ENCODE results near the gene FHAD1.

The FHAD1 gene

GRCh38 chr1:15344800-15345704, 98.0 kb downstream of the FHAD1 start:
- Histone ChIP-seq H3K4me1 (ENCODE audit: control insufficient read depth in 2 of 2, insufficient read depth in 1 of 2, low read depth in 1 of 2, low read length in 2 of 2) (peaks cover 0 to 2% of the 10 kb centered on the region in 2 donors), H3K27me3 (ENCODE audit: control insufficient read depth in 3 of 3, insufficient read depth in 3 of 3, low read depth in 1 of 3, low read length in 3 of 3) (peaks cover 0 to 3% (median 0%) of the 10 kb centered on the region in 3 experiments), H3K9me3 (replicated peaks in 1 of 2; ENCODE audit: control insufficient read depth in 2 of 2, insufficient read depth in 1 of 2, low read depth in 1 of 2, low read length in 2 of 2) (no peaks in the 10 kb centered on the region), H4K91ac (ENCODE audit: low read depth, low read length, poor library complexity) (peak overlapping the region; percentile 77), H2BK5ac (ENCODE audit: low read length) (no peak overlapping the region), H2AFZ (ENCODE audit: low read length) (no peak overlapping the region), H3K27ac (replicated peaks; ENCODE audit: low read length) (no peak overlapping the region), H3K4me2 (ENCODE audit: insufficient read depth, low read length, poor library complexity, severe bottlenecking) (no peak overlapping the region), H4K8ac (ENCODE audit: low read depth, low read length) (no peak overlapping the region), H3K79me1 (ENCODE audit: low read depth, low read length) (no peaks in the 10 kb centered on the region), H3K36me3 (replicated peaks in 1 of 2; ENCODE audit: control insufficient read depth in 2 of 2, insufficient read depth in 2 of 2, low read length in 2 of 2) (no peaks in the 10 kb centered on the region), H3K4ac (ENCODE audit: low read length) (no peak overlapping the region), H3K18ac (ENCODE audit: low read length) (peak overlapping the region; percentile 46), H2AK5ac (ENCODE audit: low read depth, low read length) (peak overlapping the region; percentile 32), H3K23ac (ENCODE audit: low read depth, low read length, poor library complexity) (no peak overlapping the region), H3K4me3 (ENCODE audit: low read length in 2 of 2) (no peak overlapping the region), H2BK15ac (ENCODE audit: low read length) (no peak overlapping the region), H3K14ac (ENCODE audit: low read length) (no peak overlapping the region), H2BK120ac (ENCODE audit: low read depth, low read length) (no peak overlapping the region), H2BK12ac (ENCODE audit: low read length) (no peak overlapping the region), H3K9ac (ENCODE audit: low read depth, low read length, poor library complexity) (no peak overlapping the region)
- DNase-seq (ENCODE audit: low spot score), result no peak
- WGBS, 2 donors (ENCODE audit: extremely low coverage in 2 of 2, insufficient read length in 2 of 2, insufficient replicate concordance in 1 of 2), result no CpG with 5 or more reads among the region's 23 CpGs

DNA sequence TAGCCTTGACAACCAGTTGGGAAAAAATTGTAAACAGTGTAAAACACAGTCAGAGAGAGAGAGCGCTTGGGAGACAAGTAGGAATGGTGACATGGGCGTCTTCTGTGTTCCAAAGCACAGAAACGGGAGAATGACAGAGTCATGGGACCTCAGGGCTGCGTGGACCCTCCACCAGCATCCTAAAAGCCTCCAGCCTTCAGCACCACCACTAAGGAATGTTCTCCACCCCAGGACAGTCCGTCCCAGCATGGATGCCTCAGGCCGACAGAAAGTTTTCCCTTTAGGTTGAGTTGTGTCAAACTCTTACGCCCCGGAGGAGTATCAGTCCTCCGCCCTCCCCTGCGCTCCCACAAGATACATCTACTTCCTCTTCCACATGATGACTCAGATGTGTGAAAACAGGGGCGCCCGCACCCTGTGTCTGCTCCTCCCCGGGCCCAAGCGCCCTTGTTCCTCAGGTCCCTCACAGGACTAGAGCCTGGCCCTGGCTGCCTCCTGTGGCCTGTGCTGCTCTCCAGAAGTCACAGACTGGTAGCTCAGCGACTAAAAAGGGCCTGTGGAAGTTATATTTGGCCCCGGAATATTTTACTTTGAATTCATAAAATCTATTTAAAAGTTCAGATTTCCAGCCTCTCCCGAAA, 98.8 kb downstream of the FHAD1 start:
- H3K9me3 ChIP-seq (replicated peaks in 1 of 2; ENCODE audit: control insufficient read depth in 2 of 2, insufficient read depth in 1 of 2, low read depth in 1 of 2, low read length in 2 of 2), result no peaks in the 10 kb centered on the region
- no peak overlapping the region for H3K4me3 ChIP-seq (ENCODE audit: low read length in 2 of 2)
- no peak overlapping the region for H3K4me2 ChIP-seq (ENCODE audit: insufficient read depth, low read length, poor library complexity, severe bottlenecking)
- H2AFZ ChIP-seq (ENCODE audit: low read length), result no peak overlapping the region
- H3K4ac ChIP-seq (ENCODE audit: low read length), result no peak overlapping the region
- H2AK5ac ChIP-seq (ENCODE audit: low read depth, low read length), result no peak overlapping the region
- no peak overlapping the region for H2BK5ac ChIP-seq (ENCODE audit: low read length)
- H3K23ac ChIP-seq (ENCODE audit: low read depth, low read length, poor library complexity), result peak overlapping the region; percentile 78
- H4K8ac ChIP-seq (ENCODE audit: low read depth, low read length), result no peak overlapping the region
- H3K4me1 ChIP-seq (ENCODE audit: control insufficient read depth in 2 of 2, insufficient read depth in 1 of 2, low read depth in 1 of 2, low read length in 2 of 2), result peaks cover 0 to 2% of the 10 kb centered on the region in 2 donors
- WGBS, 2 donors (ENCODE audit: extremely low coverage in 2 of 2, insufficient read length in 2 of 2, insufficient replicate concordance in 1 of 2), result no CpG with 5 or more reads among the region's 17 CpGs
- no peaks in the 10 kb centered on the region for H3K79me1 ChIP-seq (ENCODE audit: low read depth, low read length)
- no peak overlapping the region for H3K9ac ChIP-seq (ENCODE audit: low read depth, low read length, poor library complexity)
- H2BK15ac ChIP-seq (ENCODE audit: low read length), result no peak overlapping the region
- H4K91ac ChIP-seq (ENCODE audit: low read depth, low read length, poor library complexity), result no peak overlapping the region
- no peak overlapping the region for H3K27ac ChIP-seq (replicated peaks; ENCODE audit: low read length)
- H3K36me3 ChIP-seq (replicated peaks in 1 of 2; ENCODE audit: control insufficient read depth in 2 of 2, insufficient read depth in 2 of 2, low read length in 2 of 2), result no peaks in the 10 kb centered on the region
- H3K14ac ChIP-seq (ENCODE audit: low read length), result no peak overlapping the region
- peaks cover 0 to 3% (median 0%) of the 10 kb centered on the region in 3 experiments for H3K27me3 ChIP-seq (ENCODE audit: control insufficient read depth in 3 of 3, insufficient read depth in 3 of 3, low read depth in 1 of 3, low read length in 3 of 3)
- no peak for DNase-seq (ENCODE audit: low spot score)
- H3K18ac ChIP-seq (ENCODE audit: low read length), result no peak overlapping the region
- H2BK12ac ChIP-seq (ENCODE audit: low read length), result no peak overlapping the region
- no peak overlapping the region for H2BK120ac ChIP-seq (ENCODE audit: low read depth, low read length)

DNA sequence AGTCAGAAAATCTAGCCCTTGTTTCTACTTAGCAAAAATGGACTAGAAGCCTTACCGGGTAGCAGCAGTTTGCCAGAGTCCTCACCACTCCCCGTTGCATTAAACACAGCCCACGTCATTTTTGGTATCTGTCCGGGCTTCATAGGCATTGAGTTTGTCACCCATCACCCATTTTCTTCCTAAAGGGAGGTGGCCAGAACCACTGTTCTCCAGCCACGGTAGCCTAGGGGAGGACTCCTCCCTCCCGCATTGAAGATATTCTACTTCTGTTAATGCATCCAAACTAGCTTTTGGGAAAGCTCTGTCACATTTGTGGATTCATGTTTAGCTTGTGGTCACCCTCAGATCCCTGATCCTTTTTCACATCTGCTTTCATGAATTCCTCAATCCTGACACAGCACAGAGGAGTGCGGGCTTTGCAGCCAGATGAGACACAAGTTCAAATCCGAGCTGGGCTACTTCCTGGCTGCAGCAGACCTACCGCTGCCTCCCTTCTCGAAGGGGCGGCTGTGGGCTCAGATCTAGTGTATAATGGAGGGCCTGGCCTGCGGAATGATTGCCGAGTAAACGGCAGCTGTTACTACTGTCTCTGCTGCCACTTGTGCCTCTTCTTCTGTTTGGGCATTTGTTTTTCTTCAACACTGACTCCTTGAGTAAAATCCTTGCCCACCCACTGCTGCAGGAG, 99.5 kb downstream of the FHAD1 start:
- Histone ChIP-seq H2BK15ac (ENCODE audit: low read length) (no peak overlapping the region), H3K4me1 (ENCODE audit: control insufficient read depth in 2 of 2, insufficient read depth in 1 of 2, low read depth in 1 of 2, low read length in 2 of 2) (peaks cover 2% of the 10 kb centered on the region in 2 donors), H3K27ac (replicated peaks; ENCODE audit: low read length) (no peak overlapping the region), H4K91ac (ENCODE audit: low read depth, low read length, poor library complexity) (no peak overlapping the region), H3K9ac (ENCODE audit: low read depth, low read length, poor library complexity) (no peak overlapping the region), H3K36me3 (replicated peaks in 1 of 2; ENCODE audit: control insufficient read depth in 2 of 2, insufficient read depth in 2 of 2, low read length in 2 of 2) (no peaks in the 10 kb centered on the region), H3K27me3 (ENCODE audit: control insufficient read depth in 3 of 3, insufficient read depth in 3 of 3, low read depth in 1 of 3, low read length in 3 of 3) (peaks cover 0 to 3% (median 0%) of the 10 kb centered on the region in 3 experiments), H3K4me3 (ENCODE audit: low read length in 2 of 2) (no peak overlapping the region), H3K79me1 (ENCODE audit: low read depth, low read length) (no peaks in the 10 kb centered on the region), H3K4me2 (ENCODE audit: insufficient read depth, low read length, poor library complexity, severe bottlenecking) (no peak overlapping the region), H2AK5ac (ENCODE audit: low read depth, low read length) (no peak overlapping the region), H3K4ac (ENCODE audit: low read length) (no peak overlapping the region), H4K8ac (ENCODE audit: low read depth, low read length) (no peak overlapping the region), H3K14ac (ENCODE audit: low read length) (no peak overlapping the region), H2AFZ (ENCODE audit: low read length) (no peak overlapping the region), H3K18ac (ENCODE audit: low read length) (no peak overlapping the region), H2BK120ac (ENCODE audit: low read depth, low read length) (no peak overlapping the region), H3K23ac (ENCODE audit: low read depth, low read length, poor library complexity) (no peak overlapping the region), H3K9me3 (replicated peaks in 1 of 2; ENCODE audit: control insufficient read depth in 2 of 2, insufficient read depth in 1 of 2, low read depth in 1 of 2, low read length in 2 of 2) (no peaks in the 10 kb centered on the region), H2BK12ac (ENCODE audit: low read length) (no peak overlapping the region), H2BK5ac (ENCODE audit: low read length) (no peak overlapping the region)
- no CpG with 5 or more reads among the region's 14 CpGs for WGBS, 2 donors (ENCODE audit: extremely low coverage in 2 of 2, insufficient read length in 2 of 2, insufficient replicate concordance in 1 of 2)
- no peak for DNase-seq (ENCODE audit: low spot score)

- no peak overlapping the region for H3K9ac ChIP-seq (ENCODE audit: low read depth, low read length, poor library complexity)
- H2BK120ac ChIP-seq (ENCODE audit: low read depth, low read length), result no peak overlapping the region
- no peak overlapping the region for H2BK5ac ChIP-seq (ENCODE audit: low read length)
- no peaks in the 10 kb centered on the region for H3K79me1 ChIP-seq (ENCODE audit: low read depth, low read length)
- H3K27me3 ChIP-seq (ENCODE audit: control insufficient read depth in 3 of 3, insufficient read depth in 3 of 3, low read depth in 1 of 3, low read length in 3 of 3), result peaks cover 0 to 3% (median 0%) of the 10 kb centered on the region in 3 experiments
- H3K4ac ChIP-seq (ENCODE audit: low read length), result no peak overlapping the region
- no peak overlapping the region for H3K14ac ChIP-seq (ENCODE audit: low read length)
- no peak overlapping the region for H4K91ac ChIP-seq (ENCODE audit: low read depth, low read length, poor library complexity)
- H3K9me3 ChIP-seq (replicated peaks in 1 of 2; ENCODE audit: control insufficient read depth in 2 of 2, insufficient read depth in 1 of 2, low read depth in 1 of 2, low read length in 2 of 2), result no peaks in the 10 kb centered on the region
- no CpG with 5 or more reads among the region's 7 CpGs for WGBS, 2 donors (ENCODE audit: extremely low coverage in 2 of 2, insufficient read length in 2 of 2, insufficient replicate concordance in 1 of 2)
- no peak overlapping the region for H3K4me3 ChIP-seq (ENCODE audit: low read length in 2 of 2)
- no peak overlapping the region for H3K27ac ChIP-seq (replicated peaks; ENCODE audit: low read length)
- H2BK15ac ChIP-seq (ENCODE audit: low read length), result no peak overlapping the region
- H3K18ac ChIP-seq (ENCODE audit: low read length), result no peak overlapping the region
- no peak overlapping the region for H4K8ac ChIP-seq (ENCODE audit: low read depth, low read length)
- no peaks in the 10 kb centered on the region for H3K36me3 ChIP-seq (replicated peaks in 1 of 2; ENCODE audit: control insufficient read depth in 2 of 2, insufficient read depth in 2 of 2, low read length in 2 of 2)
- H2BK12ac ChIP-seq (ENCODE audit: low read length), result no peak overlapping the region
- no peak overlapping the region for H3K4me2 ChIP-seq (ENCODE audit: insufficient read depth, low read length, poor library complexity, severe bottlenecking)
- H3K4me1 ChIP-seq (ENCODE audit: control insufficient read depth in 2 of 2, insufficient read depth in 1 of 2, low read depth in 1 of 2, low read length in 2 of 2), result peaks cover 2 to 3% of the 10 kb centered on the region in 2 donors
- no peak overlapping the region for H3K23ac ChIP-seq (ENCODE audit: low read depth, low read length, poor library complexity)
- H2AFZ ChIP-seq (ENCODE audit: low read length), result no peak overlapping the region
- DNase-seq (ENCODE audit: low spot score), result no peak
- no peak overlapping the region for H2AK5ac ChIP-seq (ENCODE audit: low read depth, low read length)
Observed at GRCh38 chr1:15347182-15347581, 100.2 kb downstream of the FHAD1 start.
